Choroid plexus epithelial cell (primary cell): Measurements from ENCODE around the gene PCSK2.

Experiments used
- DNase-seq: peaks from one replicate; pipeline ENCODE4 v3.0.0-alpha.2; 2010; ENCODE audit warnings: low read depth
- H3K4me3 ChIP-seq: 2 replicates; pipeline ENCODE4 v1.5.1; 2011; ENCODE audit warnings: low read depth, mild to moderate bottlenecking, control low read depth, low read length, moderate library complexity
- CTCF ChIP-seq: conservative IDR thresholded peaks from 2 replicates; pipeline ENCODE4 v1.5.1; 2011; ENCODE audit warnings: low read depth, mild to moderate bottlenecking, control low read depth, inconsistent platforms, low read length, moderate library complexity

Gene PCSK2

GRCh38 chr20:17287503-17287902 is 60.7 kb downstream of the PCSK2 start:
- H3K4me3 ChIP-seq, result no peak overlapping the region
- no peak for TF ChIP-seq CTCF
- DNase-seq, result no peak

GRCh38 chr20:17287998-17288397 is 61.2 kb downstream of the PCSK2 start:
- H3K4me3 ChIP-seq, result no peak overlapping the region
- no peak for TF ChIP-seq CTCF
- DNase-seq, result no peak

GRCh38 chr20:17295151-17295726 is 68.4 kb downstream of the PCSK2 start:
- no peak overlapping the region for H3K4me3 ChIP-seq
- no peak for DNase-seq
- TF ChIP-seq CTCF, result no peak

- no peak overlapping the region for H3K4me3 ChIP-seq
- DNase-seq, result no peak
- TF ChIP-seq CTCF, result no peak
These were observed 69.2 kb downstream of the PCSK2 start for GRCh38 chr20:17295991-17296390.

- no peak overlapping the region for H3K4me3 ChIP-seq
- no peak for TF ChIP-seq CTCF
- DNase-seq, result no peak
These were observed 71.3 kb downstream of the PCSK2 start for GRCh38 chr20:17298171-17298570.

- TF ChIP-seq CTCF, result no peak
- no peak overlapping the region for H3K4me3 ChIP-seq
- DNase-seq, result no peak
These were observed 71.9 kb downstream of the PCSK2 start for GRCh38 chr20:17298751-17299150.

GRCh38 chr20:17300113-17300512 is 73.3 kb downstream of the PCSK2 start:
- no peak overlapping the region for H3K4me3 ChIP-seq
- no peak for DNase-seq
- TF ChIP-seq CTCF, result no peak
